Measurements from ENCODE around the gene FBXO4.

The FBXO4 gene

DNA sequence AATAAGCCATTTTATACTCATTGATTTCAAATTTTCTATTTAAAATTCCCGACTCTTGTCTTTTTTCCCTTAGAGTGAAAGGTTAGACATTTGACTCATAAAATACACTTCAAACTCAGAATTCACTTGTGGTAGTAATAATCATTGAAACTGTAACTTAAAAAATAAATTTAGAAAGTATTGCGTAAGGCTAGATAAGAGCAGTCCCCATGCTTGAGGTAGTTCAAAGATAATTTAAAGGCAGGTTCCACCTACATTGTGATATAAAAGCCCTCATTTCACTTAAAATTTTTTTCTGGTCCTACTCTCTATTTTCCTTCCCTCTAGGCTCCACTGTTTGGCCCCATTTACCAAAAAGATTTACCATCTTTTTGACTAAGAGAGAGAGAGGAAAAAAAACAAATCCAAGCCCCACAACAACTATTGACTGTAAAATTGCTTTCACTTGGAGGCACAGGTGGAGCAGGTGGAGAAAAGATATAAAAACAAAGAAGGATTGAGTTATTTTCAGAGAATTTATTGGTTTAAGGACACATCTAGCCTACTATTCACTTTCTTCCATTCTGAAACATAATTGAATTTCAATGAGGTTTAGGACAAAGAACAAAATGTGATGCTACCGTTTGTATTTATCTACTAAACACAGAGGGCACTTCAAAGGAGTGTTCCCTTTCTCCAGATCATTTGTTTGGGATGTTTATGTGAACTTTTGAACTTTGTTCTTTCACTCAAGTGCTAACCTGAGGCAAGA is 61.0 kb downstream of the FBXO4 start:
- no peak for DNase-seq

Data from stimulated activated CD8-positive, alpha-beta memory T cell treated with anti-CD3 and anti-CD28 coated beads, Interleukin-4, amount 100 ng/mL, for 48 hours (primary cell).